ENCODE measurements around the gene ACTR8.

Gene ACTR8

DNA sequence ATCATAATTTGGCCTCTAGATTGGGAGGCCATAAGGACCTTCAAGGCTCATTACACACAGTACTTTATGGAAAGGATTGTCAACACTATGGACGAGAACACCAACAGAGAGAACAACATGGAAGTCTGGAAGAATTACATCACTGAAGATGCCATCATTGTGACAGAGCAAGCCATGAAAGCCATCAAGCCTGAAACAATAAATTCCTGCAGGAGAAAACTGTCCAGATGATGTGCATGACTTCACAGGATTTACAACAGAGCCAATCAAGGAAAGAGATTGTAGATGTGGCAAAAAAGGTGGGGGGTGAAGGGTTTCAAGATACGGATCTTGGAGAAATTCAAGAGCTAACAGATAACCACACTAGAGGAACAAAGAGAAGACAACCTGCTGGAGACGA lies 19.7 kb downstream of the ACTR8 start:
- DNase-seq: no peak

DNA sequence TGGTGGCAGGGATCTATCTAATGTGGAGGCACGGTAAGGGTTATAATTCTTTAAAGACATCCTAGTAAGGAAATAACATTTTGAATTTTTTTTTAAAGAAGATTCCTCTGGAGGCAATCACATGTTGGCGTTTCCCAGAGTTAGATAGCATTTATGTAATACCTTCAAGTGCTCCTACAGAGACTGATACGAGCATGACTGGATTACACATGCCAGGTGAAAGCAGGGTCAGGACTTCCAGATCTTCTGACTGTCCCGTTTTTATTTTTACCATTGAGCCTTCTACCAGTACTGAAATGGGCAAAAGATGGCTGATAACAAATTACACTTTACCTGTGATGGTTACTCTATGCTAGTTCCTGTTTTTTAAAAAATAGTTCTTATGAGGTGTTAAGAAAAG lies 21.8 kb downstream of the ACTR8 start:
- no peak for DNase-seq

DNA sequence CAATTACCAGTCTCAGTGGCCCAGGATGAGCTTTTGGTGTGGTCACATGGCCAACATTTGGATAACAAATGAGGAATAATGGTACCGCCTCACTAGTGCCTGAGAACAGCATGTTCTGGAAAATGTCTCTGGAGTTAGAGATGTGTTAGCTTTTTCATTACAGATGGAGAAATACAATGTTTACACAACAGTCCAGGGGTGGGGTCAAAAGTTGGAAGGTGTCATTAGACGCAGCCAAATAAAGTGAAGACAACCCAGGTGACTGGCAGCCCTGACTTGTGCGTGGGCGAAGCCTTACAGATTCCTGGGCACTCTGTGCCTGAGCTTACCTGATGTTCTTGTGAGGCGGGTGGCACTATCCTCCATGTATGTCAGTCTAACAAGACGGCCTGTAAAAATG lies 22.8 kb downstream of the ACTR8 start:
- no peak for DNase-seq

DNA sequence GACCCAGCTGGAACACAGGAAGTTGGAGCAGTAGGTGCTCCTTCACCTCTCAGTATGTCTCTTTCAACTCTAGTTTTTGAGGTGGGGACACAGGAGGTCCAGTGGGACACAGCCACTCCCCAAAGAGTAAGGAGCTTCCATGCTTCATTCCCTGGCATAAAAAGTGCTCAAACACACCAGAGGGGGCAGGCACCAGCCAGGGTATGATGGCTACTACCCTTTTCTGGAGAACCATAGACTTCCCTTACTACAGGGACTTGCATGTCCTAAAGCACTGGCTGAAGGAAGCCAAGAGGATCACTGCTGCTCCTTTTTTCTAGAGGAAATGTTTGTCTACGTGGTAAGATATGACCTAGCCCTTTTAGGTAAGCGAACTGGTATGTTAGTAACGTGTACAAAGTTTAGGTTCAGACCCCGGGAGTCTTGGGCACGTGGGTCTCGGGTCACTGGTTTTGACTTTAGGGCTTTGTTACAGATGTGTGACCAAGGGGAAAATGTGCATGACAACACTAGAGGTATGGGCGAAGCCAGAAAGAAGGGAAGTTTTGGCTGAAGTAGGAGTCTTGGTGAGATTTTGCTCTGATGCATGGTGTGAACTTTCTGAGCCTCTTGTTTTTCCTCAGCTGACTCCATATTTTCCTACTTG lies 23.7 kb downstream of the ACTR8 start:
- peak in 1 of 2 experiments; percentile 4 for DNase-seq

DNA sequence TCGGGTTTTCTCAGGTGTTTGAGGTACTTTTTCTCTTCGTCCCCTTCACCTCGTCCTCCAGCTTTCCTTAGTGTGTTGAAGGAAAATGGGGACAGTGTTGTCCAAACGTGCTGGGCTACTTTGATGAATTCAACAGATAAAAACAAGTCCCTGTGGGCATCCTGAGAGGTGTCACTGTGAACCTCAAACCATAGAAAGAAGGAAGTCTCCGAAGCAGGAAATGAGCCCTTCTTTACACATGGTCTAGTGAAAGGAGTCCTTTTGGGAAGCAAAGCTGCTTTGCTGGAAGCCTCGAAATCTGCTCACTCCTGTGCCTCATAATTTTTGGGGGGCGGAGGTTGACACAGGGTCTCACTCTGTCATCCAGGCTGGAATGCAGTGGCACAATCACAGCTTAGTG lies 25.0 kb downstream of the ACTR8 start:
- no peak for DNase-seq

DNA sequence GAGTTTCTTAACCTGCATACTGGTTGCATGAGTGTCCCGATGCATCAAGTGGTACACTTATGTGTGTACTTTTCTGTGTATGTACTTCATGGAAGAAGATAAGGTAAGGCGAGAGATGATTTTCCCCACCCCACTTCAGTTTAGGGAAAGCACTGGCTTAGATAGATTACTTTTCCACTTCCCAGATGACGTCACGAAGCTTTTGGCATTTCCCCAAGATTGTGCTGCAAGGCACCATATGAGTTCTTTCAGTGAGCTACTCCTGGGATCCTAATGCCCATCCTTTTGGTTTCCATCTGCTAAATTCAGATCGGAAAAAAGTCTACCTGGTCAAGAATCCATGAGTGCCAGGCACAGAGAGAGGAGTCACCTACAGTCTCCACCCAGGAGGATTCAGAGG lies 31.1 kb downstream of the ACTR8 start:
- no peak for DNase-seq

DNA sequence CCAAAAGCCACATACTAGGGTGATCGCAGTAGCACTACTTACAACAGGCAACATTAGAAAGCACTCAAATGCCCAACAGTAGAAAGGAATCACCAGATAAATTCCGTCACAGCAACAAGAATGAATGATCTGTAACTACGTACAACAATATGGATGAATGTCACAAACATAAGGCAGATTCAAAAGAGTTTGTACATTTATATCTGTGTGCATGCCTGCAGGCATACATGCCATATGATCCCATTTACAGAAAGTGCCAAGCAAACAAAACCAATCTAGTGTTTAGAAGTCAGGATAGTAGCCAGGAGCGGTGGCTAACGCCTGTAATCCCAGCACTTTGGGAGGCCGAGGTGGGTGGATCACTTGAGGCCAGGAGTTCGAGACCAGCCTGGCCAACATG lies 32.0 kb downstream of the ACTR8 start:
- no peak for DNase-seq

DNA sequence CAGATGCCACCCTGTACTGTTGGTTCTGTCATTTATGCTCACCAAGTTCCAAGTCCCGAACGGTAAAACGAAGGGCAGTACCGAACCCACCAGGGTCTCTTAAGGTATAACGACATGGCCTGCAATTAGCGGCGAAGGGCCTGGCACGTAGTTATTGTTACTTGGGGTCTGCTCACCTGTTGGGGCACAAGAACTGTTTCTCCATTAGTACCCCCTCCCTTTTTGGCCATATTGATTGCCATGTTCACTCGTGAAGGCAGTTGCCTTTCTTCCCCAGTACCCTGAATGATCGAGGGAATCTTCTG lies 35.1 kb downstream of the ACTR8 start:
- no peak for DNase-seq

DNA sequence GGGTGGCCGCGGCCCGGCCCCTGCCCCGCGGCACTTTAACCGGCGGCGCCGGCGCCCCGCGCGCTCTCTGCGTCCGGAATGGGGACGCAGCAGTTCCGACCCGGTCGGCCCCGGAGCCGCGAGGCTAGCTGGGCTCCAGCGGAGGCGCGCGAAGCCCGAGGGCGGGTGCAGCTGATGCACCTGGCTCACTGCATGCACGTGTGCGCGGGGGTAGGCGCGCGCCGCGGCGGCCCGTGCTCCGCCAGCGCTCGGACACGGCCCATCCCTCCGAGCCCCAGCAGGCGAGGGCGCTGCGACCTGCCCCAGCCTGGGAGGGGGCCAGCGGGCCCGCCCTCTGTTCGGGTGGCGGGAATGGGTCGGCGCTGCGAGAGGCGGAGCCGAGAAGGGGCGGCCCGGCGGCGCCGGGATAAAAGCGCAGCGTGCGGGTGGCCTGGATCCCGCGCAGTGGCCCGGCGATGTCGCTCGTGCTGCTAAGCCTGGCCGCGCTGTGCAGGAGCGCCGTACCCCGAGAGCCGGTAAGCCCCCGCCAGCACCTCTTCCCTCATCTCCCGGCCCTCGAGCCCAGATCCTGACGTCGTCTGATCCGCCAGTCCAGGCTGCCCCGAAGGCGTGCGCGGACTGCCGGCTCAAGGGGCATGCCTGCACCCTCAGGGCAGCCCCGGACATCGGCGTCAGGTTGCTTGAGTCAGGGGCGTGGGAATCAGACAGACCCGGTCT lies 35.7 kb downstream of the ACTR8 start, which contains the start of the genes CHDH and IL17RB:
Gene CHDH, minus strand, starts transcription at position 286 of the 717 bp plus-strand sequence. CDS start 22,411 bp downstream, outside the sequence.
Gene IL17RB, plus strand, starts transcription at position 435 of the 717 bp plus-strand sequence. Its CDS starts 21 bp downstream, at position 456.
- DNase-seq: no peak

DNA sequence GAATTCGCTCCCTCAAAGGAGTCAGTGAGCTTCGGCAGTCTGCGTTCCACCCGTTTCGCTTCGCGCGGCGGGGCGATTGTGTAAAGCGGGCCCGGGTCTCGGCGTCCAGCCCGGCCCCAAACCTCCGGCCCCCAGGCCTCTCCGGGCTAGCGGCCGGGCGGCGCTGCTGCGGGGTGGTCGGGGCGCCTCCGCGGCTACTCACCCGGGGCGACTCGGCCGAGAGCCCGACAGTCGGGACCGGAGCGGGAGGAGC lies 36.1 kb downstream of the ACTR8 start:
- no peak for DNase-seq

DNA sequence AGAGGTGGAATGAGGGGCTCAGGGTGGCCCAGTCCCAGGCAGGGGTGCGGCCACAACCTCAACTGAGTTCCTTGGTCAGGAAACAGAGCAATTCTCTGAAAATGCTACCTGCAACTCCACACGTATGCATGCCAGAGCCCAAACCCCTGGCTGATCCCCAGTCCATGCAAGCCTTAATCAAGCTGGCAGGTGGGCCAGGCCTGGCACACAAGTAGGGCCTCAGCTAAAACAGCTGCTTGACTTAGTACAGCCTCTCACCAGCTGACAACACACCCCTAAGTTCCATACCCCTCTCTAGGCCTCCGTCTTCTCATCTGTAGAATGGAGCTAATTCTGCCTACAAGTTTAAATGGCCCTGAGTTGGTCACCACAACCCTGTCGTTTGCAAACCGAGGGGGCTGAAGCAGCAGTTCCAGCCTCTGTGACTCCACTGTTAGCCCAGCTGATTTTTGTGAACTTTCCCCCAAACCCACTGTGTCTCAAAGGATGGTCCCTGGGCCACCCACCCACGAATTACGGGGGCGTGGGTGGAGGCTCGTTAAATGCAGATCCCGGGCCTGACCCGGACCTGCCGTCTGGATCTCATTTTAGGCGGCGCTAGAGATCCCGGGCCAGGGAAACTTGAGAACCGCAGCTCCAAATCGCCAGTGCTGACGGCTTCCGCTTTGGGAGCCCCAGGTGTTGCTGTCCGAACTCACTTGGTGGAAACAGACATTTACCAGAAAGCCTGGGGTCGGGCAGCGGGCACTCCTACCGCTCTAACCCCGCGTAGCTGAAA lies 36.7 kb downstream of the ACTR8 start:
- no peak for DNase-seq

DNA sequence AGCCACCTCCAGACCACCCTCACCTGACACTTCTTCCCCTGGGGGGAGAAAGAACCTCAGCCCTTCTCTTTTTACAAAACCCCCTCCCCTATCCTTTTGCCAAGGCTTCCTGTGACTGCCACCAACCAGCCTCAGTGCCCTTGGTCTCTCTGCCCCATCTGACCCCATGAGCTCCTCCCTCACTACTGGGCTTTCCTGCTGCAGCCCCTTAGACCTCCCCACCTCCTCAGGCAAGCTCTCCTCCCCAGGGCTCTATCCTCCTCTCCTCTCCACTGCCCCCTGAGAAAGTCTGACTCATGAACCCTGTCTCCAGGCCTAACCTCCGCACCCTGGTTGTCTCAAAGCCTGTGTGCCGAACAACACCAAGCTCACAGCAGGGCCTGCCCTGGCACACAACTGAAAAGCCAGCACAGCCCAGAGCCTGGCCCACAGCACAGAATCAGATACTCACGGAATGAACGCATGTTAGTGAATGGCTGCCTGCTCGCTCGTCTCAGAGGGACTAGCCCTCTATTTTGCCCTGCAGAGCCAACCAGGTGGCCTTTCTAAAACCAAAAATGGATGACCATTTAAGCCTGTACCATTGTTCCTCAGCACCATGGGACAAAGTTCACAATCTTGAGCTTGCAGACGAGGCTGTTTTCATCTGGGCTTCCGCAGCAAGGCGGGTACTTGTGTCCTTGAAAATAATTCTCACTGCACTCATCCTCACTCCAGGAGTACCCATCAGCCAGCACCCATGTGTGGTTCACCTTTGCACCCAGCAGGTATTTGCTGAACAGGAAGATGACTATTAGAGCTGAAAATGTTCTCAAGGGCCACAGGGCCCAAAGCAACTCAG lies 37.5 kb downstream of the ACTR8 start:
- no peak for DNase-seq

DNA sequence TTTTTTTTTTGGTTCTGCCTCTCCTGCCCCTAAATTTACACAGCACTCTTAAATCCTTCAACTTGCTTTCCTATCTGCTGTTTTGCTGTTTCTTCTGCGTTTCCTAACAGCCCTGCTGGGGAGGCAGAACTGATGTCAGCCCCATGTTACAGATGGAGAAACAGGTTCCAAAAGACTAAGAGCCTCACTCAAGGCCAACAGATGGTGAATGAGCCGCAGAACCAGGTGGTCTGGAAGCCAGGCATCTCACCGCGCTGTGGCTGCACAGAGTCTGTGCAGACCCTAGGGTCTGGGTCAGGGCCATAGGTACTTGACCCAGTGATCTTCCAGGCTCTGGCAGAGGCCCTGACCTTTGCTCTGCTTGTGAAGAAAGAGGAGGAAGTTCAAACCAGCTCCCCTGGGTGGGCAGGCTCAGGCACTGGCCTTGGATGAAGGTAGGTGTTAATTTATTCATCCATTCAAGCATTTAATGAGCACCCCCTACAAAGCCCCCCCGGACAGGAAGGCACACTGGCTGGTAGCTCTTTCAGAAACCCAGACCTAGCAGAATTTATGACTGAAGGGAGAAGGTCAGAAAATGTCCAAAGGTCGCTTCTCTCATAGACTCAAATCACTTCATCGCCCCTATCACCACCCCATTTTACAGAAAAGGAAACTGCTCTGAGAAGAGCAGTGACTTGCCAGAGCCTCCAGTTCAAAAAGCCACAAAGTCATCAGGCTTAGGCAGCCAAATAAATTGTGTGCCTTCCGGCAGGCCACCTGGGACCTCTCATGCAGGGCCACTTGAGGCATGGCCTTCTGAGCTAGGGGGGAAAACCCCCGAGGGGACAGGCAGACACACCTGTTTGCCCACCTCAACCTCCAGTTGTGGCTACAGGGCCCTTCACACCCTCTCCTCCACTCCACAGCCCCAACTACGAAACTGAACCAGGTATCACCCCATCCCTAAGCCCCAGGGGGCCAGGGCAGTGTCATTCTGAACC lies 38.5 kb downstream of the ACTR8 start:
- DNase-seq: no peak

DNA sequence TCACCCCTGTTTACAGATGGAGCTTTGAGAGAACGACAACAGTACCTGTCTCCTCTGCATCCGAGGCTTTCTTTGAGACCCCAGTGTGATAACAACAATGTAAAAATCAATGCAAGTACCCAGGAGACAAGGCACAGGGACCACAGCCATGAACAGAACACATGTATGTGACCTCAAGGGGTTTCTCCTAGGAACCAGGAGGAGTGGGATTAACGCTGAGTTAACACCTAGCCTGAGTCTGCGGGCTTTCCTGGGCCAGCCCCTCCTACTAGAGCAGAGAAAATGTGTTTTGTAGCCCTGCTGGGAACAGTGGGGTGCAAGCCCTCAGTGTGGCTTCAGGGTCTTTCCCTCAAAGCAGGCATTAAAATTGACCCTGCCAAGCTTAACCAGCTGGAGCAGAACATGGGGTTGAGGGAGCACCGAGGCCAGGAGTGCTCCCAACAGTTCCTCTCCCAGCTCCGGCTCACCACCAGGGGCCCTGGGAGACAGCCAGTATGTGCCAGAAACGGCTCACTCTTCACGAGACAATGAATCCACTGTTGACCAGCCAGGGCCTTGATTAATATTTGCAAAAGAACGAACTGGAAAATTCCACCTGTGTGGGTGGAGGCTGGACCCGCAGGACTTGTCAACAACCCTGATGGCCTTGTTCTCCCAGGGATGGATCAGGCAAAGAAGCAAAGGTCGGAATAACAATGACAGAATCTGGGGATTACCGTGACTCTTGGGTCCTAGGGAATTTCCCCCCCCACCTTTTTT lies 39.3 kb downstream of the ACTR8 start:
- DNase-seq: no peak

DNA sequence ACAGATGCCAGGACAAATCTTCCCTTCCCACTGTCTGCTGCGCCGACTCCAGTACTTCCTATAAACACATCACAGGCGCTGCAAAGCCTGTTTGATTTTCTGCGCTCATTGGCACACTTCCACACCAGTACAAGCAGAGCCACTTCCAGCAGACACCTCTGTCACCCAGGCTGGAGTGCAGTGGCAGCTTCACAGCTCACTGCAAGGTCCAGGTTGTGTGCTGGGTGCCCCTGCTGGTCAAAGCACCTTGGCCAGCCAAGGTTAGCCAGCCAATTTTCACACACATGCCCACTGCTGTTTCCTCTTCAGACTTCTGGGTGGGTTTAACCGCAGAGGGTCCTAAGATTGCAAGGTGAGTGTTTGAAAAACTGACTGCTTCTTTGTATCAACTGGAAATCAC lies 40.7 kb downstream of the ACTR8 start:
- no peak for DNase-seq

DNA sequence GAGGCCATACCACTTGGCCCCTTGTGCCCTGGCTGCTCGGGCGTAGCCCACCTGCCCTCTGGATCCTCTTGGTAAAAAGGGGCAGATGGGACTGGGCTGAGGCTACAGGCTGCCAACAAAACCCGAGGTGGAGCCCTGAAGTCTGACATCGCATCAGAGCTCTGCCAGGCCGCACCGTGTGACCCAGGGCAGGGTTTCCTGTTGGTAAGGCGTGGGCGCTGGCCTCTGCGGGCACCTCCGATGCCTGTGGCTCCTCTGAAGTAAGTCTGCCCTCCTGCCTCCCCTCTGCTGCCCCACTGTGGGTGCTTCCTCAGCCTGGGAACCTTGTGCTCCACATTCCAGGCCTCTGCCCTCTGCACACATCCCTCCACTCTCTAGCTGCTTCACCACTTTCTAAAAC lies 44.6 kb downstream of the ACTR8 start:
- DNase-seq: no peak

DNA sequence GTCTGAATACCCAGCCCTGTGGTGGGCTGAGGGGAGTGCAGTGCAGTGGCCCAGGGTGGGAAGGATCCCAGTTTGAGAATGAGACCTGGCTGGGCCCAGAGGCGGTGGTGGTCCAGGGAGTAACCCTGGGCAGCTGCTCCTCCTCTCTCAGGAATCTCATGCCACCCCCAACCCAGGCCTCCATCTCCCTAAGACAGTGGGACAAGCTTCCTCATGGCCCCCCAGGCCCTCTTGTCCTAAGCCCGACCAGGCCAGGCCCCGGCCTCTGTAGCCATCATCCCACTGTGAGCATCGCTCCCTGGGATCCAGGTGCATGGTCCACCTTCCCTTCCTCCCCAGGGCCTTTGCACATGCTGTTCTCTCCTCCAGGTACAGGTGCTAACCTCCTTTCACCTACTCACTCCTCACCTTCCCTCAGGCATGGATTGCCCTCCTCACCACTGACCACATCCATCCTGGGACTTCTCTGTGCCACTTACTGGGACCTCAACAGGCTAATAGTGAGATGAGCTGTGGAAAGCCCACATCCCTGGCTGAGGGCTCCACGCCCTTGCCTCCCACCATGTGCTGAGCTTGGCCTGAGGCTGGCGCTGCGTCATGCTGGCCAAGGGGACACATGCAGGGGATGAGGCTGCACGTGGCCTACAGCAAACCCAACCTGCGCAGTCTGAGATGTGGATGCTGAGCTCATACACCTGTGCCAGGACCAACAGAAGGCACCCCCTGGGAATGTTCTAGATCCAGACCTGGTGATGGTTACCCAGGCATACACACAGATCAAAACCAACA lies 45.7 kb downstream of the ACTR8 start:
- no peak for DNase-seq

DNA sequence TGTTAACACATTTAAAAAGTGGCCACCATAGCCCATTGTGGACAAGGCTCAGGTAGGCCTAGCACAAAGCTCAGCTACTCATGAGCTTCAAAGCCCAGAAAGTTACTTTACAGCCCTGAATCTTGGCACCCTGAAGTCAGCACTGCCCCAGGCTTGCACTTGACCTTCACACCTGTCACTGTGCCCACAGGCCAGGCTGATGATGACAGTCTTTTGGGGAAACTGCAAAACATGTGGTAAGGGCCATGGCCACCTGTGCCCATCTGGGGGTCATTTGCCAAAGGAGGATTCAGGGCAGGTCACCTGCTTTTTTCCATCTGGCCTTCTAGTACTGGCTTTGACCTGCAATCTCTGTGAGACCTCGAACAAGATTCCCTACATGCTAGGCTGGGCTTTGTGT lies 46.7 kb downstream of the ACTR8 start:
- DNase-seq: no peak

DNA sequence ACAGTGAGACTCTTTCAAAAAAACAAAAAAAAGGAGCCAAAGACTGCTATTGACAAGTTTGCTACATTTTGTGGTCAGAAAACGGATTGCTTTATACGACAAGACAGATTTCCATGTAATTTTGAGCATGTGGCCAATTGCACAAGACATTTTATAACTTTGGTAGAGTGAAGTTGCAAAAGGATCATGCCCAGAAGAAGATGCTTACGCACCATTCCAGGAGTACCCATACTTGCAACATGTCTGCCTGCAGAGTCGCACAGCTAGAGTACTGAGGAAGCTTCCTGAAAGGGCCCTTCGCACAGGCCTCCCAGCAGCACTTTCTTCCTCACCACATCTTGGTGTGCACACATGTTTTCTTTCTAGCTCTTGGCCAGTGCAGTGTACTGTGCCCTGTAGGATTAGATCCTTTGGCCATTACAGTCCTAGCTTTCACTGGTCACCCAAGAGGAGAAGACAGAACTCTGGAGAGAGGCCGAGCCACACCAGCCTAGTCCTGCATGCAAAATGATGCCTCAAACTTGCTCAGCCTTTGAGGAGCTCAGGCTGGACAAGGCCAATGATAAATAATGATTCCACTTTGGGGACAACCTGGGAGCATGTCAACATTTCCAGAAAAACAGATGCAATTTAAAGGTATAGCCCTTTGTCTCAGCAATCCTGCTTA lies 47.4 kb downstream of the ACTR8 start:
- no peak for DNase-seq

DNA sequence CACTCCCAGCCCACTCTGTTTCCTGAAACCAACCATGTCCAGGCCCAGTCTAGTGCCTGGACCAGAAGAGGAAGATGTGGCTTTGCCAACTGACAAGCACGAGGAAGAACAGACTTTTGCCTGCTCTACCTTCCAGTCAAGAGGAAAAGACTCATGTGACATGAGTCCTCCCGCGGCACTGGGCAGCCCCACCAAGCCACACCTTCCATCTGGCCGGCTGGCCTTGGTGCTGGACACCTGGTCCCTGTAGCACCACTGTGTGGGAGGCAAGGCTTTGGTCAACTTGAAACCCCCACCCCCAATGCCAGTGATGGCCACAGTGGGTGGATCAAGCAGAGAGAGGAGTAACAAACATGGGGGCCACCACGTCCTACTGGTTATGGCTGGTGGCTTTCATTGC lies 48.3 kb downstream of the ACTR8 start:
- no peak for DNase-seq

Measured in Kasumi-1 (cell line).